SK-N-MC (cell line): ENCODE data around the gene BRIP1.

Experiments
- DNase-seq: peaks from one replicate; pipeline ENCODE4 v3.0.0-alpha.2; 2011; ENCODE audit warnings: low read depth, low spot score
- H3K27ac ChIP-seq: fragments of 200-600 bp; sonication (generic); 2 replicates; pipeline ENCODE4 v1.5.1; 2016; ENCODE audit warnings: mixed run types
- H3K36me3 ChIP-seq: fragments of 200-600 bp; sonication (generic); 2 replicates; pipeline ENCODE4 v1.6.1; 2017; ENCODE audit warnings: antibody characterized with exemption, low read length, mixed read lengths; ENCODE audit not compliant: insufficient read depth
- H3K4me3 ChIP-seq: fragments of 200-600 bp; sonication (generic); 2 replicates; pipeline ENCODE4 v1.5.1; 2016
- H3K9ac ChIP-seq: fragments of 200-600 bp; sonication (generic); 2 replicates; pipeline ENCODE4 v1.8.0; 2017; ENCODE audit warnings: mixed run types, mixed read lengths; ENCODE audit not compliant: insufficient read length
- H3K9me3 ChIP-seq: fragments of 200-600 bp; sonication (generic); 2 replicates; pipeline ENCODE4 v1.6.1; 2017; ENCODE audit warnings: low read depth, mild to moderate bottlenecking, antibody characterized with exemption, low read length, moderate library complexity, mixed read lengths
- EZH2 ChIP-seq: fragments of 200-600 bp; sonication (generic); IDR thresholded peaks from one replicate; pipeline ENCODE4 v1.6.1; 2017; ENCODE audit warnings: antibody characterized with exemption
- FOXP2 ChIP-seq: optimal IDR thresholded peaks from 2 replicates; pipeline ENCODE3; 2011; ENCODE audit warnings: mild to moderate bottlenecking, moderate library complexity; ENCODE audit not compliant: insufficient read depth; ENCODE audit errors: extremely low read length, control extremely low read depth
- POLR2AphosphoS5 ChIP-seq: IDR thresholded peaks from 2 replicates; pipeline ENCODE4 v1.6.1; 2012; ENCODE audit warnings: mild to moderate bottlenecking, low read depth, low read length, borderline replicate concordance

Gene BRIP1

GRCh38 chr17:61658183-61658582 is 205.1 kb downstream of the BRIP1 start:
- TF ChIP-seq FOXP2 (no peak), EZH2 (no peak), POLR2AphosphoS5 (no peak)
- no peak overlapping the region for H3K9ac ChIP-seq
- H3K9me3 ChIP-seq, result no peaks in the 10 kb centered on the region
- no peak overlapping the region for H3K27ac ChIP-seq
- H3K4me3 ChIP-seq, result no peak overlapping the region
- H3K36me3 ChIP-seq, result no peaks in the 10 kb centered on the region
- DNase-seq, result no peak

GRCh38 chr17:61657338-61657737 is 206.0 kb downstream of the BRIP1 start:
- no peak overlapping the region for H3K4me3 ChIP-seq
- H3K9ac ChIP-seq, result no peak overlapping the region
- TF ChIP-seq POLR2AphosphoS5 (no peak), EZH2 (no peak), FOXP2 (no peak)
- no peaks in the 10 kb centered on the region for H3K9me3 ChIP-seq
- no peaks in the 10 kb centered on the region for H3K36me3 ChIP-seq
- no peak overlapping the region for H3K27ac ChIP-seq
- DNase-seq, result no peak

GRCh38 chr17:61656721-61657217 is 206.6 kb downstream of the BRIP1 start:
- TF ChIP-seq EZH2, result no peak
- TF ChIP-seq FOXP2, result no peak
- TF ChIP-seq POLR2AphosphoS5, result no peak
- H3K27ac ChIP-seq, result no peak overlapping the region
- H3K9ac ChIP-seq, result no peak overlapping the region
- no peaks in the 10 kb centered on the region for H3K9me3 ChIP-seq
- DNase-seq, result no peak
- no peak overlapping the region for H3K4me3 ChIP-seq
- no peaks in the 10 kb centered on the region for H3K36me3 ChIP-seq

GRCh38 chr17:61650749-61651148 is 212.6 kb downstream of the BRIP1 start:
- H3K9me3 ChIP-seq, result peaks cover 4% of the 10 kb centered on the region; the same call in 1 of the 2 replicates
- TF ChIP-seq EZH2, result no peak
- TF ChIP-seq POLR2AphosphoS5, result no peak
- TF ChIP-seq FOXP2, result no peak
- H3K27ac ChIP-seq, result no peak overlapping the region
- DNase-seq, result no peak
- no peaks in the 10 kb centered on the region for H3K36me3 ChIP-seq
- no peak overlapping the region for H3K4me3 ChIP-seq
- H3K9ac ChIP-seq, result no peak overlapping the region

GRCh38 chr17:61648587-61648986 is 214.7 kb downstream of the BRIP1 start:
- H3K27ac ChIP-seq, result no peak overlapping the region
- TF ChIP-seq EZH2 (no peak), FOXP2 (no peak)
- no peaks in the 10 kb centered on the region for H3K36me3 ChIP-seq
- DNase-seq, result no peak
- peaks cover 4% of the 10 kb centered on the region; the same call in 1 of the 2 replicates for H3K9me3 ChIP-seq
- H3K9ac ChIP-seq, result no peak overlapping the region
- no peak overlapping the region for H3K4me3 ChIP-seq

GRCh38 chr17:61647047-61647446 is 216.3 kb downstream of the BRIP1 start:
- no peak for DNase-seq
- H3K36me3 ChIP-seq, result no peaks in the 10 kb centered on the region
- H3K4me3 ChIP-seq, result no peak overlapping the region
- H3K9ac ChIP-seq, result no peak overlapping the region
- TF ChIP-seq FOXP2, result no peak
- no peak for TF ChIP-seq EZH2
- TF ChIP-seq POLR2AphosphoS5, result no peak
- no peak overlapping the region for H3K27ac ChIP-seq
- peaks cover 4% of the 10 kb centered on the region; the same call in 1 of the 2 replicates for H3K9me3 ChIP-seq

- H3K4me3 ChIP-seq, result no peak overlapping the region
- no peak overlapping the region for H3K9ac ChIP-seq
- DNase-seq, result no peak
- peaks cover 4% of the 10 kb centered on the region; the same call in 1 of the 2 replicates for H3K9me3 ChIP-seq
- TF ChIP-seq FOXP2 (no peak), POLR2AphosphoS5 (no peak), EZH2 (no peak)
- no peaks in the 10 kb centered on the region for H3K36me3 ChIP-seq
- H3K27ac ChIP-seq, result no peak overlapping the region
Measured at GRCh38 chr17:61646482-61646881, 216.8 kb downstream of the BRIP1 start.

GRCh38 chr17:61645920-61646319 is 217.4 kb downstream of the BRIP1 start:
- Histone ChIP-seq H3K9me3 (peaks cover 4% of the 10 kb centered on the region; the same call in 1 of the 2 replicates), H3K9ac (no peak overlapping the region), H3K4me3 (no peak overlapping the region), H3K36me3 (no peaks in the 10 kb centered on the region), H3K27ac (no peak overlapping the region)
- DNase-seq, result no peak
- TF ChIP-seq POLR2AphosphoS5 (no peak), EZH2 (no peak), FOXP2 (no peak)
